GM18870 (cell line): ENCODE results near the gene MTCP1.
A peak's percentile ranks its signal among the peaks of the same experiment; 100 is the strongest.

ENCODE experiments used
- ATAC-seq: cut with Tn5 transposase; IDR thresholded peaks from one replicate; pipeline ENCODE4 v1.9.1; 2021; ENCODE audit warnings: moderate library complexity; ENCODE audit not compliant: unreplicated experiment

The MTCP1 gene

GRCh38 chrX:155054255-155054654 lies 16.7 kb downstream of the MTCP1 start:
- ATAC-seq: no peak

GRCh38 chrX:155053656-155054055 lies 17.3 kb downstream of the MTCP1 start:
- ATAC-seq: no peak

GRCh38 chrX:155052738-155053498 lies 18.0 kb downstream of the MTCP1 start:
- ATAC-seq: no peak

- ATAC-seq: no peak
These were observed 21.8 kb downstream of the MTCP1 start for GRCh38 chrX:155048977-155049619.

- ATAC-seq: no peak
These were observed 24.0 kb downstream of the MTCP1 start for GRCh38 chrX:155046811-155047528.

GRCh38 chrX:155046129-155046810 lies 24.7 kb downstream of the MTCP1 start:
- no peak for ATAC-seq

GRCh38 chrX:155035688-155036087 lies 35.2 kb downstream of the MTCP1 start:
- no peak for ATAC-seq

GRCh38 chrX:155031657-155032056 lies 39.3 kb downstream of the MTCP1 start:
- no peak for ATAC-seq

GRCh38 chrX:155028877-155029291 lies 42.1 kb downstream of the MTCP1 start:
- no peak for ATAC-seq

- no peak for ATAC-seq
These were observed 42.8 kb downstream of the MTCP1 start for GRCh38 chrX:155028129-155028528.

GRCh38 chrX:155027509-155028066 lies 43.3 kb downstream of the MTCP1 start:
- ATAC-seq: no peak

- ATAC-seq: peak; percentile 87
These were observed 44.0 kb downstream of the MTCP1 start, which contains the start of gene FUNDC2 for GRCh38 chrX:155026727-155027508. FUNDC2 (plus strand) TSS chrX:155026844; CDS start chrX:155026939, 95 bp downstream.

GRCh38 chrX:155026420-155026726 lies 44.6 kb downstream of the MTCP1 start:
- no peak for ATAC-seq

GRCh38 chrX:155023907-155024833 lies 46.8 kb downstream of the MTCP1 start:
- ATAC-seq: no peak

- ATAC-seq: no peak
These were observed 48.4 kb downstream of the MTCP1 start, which contains the start of gene F8 for GRCh38 chrX:155022585-155022984. F8 (minus strand) TSS chrX:155022723; CDS start chrX:155022552, 171 bp downstream.

- no peak for ATAC-seq
These were observed 50.3 kb downstream of the MTCP1 start for GRCh38 chrX:155020591-155020990.
